Osteocyte (in vitro differentiated cells): ENCODE results near the gene MBD3. TPM values are rescaled to one million over a fixed set of nuclear protein-coding genes. Genes with fewer than 3 reads are reported as not detected.

Source experiments
- DNase-seq: peaks from one replicate; pipeline ENCODE4 v3.0.0; 2021; ENCODE audit warnings: mixed read lengths; ENCODE audit not compliant: unreplicated experiment; ENCODE audit errors: extremely low spot score
- H3K27ac Mint-ChIP-seq: one replicate; pipeline ENCODE4 v1.8.0; 2021; ENCODE audit warnings: mild to moderate bottlenecking, mixed read lengths; ENCODE audit not compliant: unreplicated experiment
- H3K27me3 Mint-ChIP-seq: one replicate; pipeline ENCODE4 v1.8.0; 2021; ENCODE audit warnings: mixed read lengths; ENCODE audit not compliant: unreplicated experiment
- H3K36me3 Mint-ChIP-seq: one replicate; pipeline ENCODE4 v1.8.0; 2021; ENCODE audit warnings: mixed read lengths; ENCODE audit not compliant: unreplicated experiment
- H3K4me1 Mint-ChIP-seq: one replicate; pipeline ENCODE4 v1.8.0; 2021; ENCODE audit warnings: mixed read lengths; ENCODE audit not compliant: unreplicated experiment
- H3K4me3 Mint-ChIP-seq: one replicate; pipeline ENCODE4 v1.8.0; 2021; ENCODE audit warnings: mild to moderate bottlenecking, moderate library complexity, mixed read lengths; ENCODE audit not compliant: unreplicated experiment
- H3K9me3 Mint-ChIP-seq: one replicate; pipeline ENCODE4 v1.8.0; 2021; ENCODE audit warnings: mixed read lengths; ENCODE audit not compliant: unreplicated experiment
- total RNA-seq: library from RNA; stranded (reverse); gene quantifications from 2 replicates; pipeline ENCODE4 v1.2.1, GENCODE V29; 2021
- TF ChIP-seq, protein P1 (sequence below): fragments of 200-600 bp; sonication (generic); IDR thresholded peaks from 2 replicates; pipeline ENCODE4 v1.5.0; 2021; ENCODE audit warnings: antibody characterized with exemption, mild to moderate bottlenecking, moderate library complexity

The MBD3 gene
- total RNA-seq, 1 donor from 2014 or later = 101 TPM

DNA sequence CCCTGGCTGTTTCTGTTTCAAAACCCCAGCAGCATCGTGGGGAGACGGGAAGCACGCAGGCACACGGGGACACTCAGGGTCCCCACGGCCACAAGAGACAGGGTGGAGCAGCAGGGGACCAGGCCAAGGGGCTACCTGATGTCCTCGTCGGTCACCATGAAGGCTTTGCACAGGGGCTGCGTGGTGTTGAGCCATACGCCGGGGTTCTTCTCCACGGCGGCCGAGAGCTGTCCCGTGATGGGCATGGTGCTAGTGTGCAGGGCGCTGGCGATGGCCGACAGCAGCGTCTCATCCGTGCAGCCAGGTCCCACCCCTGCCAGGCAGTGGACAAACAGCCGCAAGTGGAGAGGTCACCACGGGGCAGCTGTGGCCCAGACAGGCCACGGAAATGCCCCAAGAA is 11.7 kb downstream of the MBD3 start:
- Mint-ChIP-seq H3K4me1 (no peaks in the 10 kb centered on the region), H3K9me3 (no peaks in the 10 kb centered on the region), H3K36me3 (peaks cover 18% of the 10 kb centered on the region), H3K27ac (no peak overlapping the region), H3K4me3 (no peak overlapping the region), H3K27me3 (no peaks in the 10 kb centered on the region)
- no peak for DNase-seq
- TF ChIP-seq, protein P1, sequence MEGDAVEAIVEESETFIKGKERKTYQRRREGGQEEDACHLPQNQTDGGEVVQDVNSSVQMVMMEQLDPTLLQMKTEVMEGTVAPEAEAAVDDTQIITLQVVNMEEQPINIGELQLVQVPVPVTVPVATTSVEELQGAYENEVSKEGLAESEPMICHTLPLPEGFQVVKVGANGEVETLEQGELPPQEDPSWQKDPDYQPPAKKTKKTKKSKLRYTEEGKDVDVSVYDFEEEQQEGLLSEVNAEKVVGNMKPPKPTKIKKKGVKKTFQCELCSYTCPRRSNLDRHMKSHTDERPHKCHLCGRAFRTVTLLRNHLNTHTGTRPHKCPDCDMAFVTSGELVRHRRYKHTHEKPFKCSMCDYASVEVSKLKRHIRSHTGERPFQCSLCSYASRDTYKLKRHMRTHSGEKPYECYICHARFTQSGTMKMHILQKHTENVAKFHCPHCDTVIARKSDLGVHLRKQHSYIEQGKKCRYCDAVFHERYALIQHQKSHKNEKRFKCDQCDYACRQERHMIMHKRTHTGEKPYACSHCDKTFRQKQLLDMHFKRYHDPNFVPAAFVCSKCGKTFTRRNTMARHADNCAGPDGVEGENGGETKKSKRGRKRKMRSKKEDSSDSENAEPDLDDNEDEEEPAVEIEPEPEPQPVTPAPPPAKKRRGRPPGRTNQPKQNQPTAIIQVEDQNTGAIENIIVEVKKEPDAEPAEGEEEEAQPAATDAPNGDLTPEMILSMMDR = no peak

DNA sequence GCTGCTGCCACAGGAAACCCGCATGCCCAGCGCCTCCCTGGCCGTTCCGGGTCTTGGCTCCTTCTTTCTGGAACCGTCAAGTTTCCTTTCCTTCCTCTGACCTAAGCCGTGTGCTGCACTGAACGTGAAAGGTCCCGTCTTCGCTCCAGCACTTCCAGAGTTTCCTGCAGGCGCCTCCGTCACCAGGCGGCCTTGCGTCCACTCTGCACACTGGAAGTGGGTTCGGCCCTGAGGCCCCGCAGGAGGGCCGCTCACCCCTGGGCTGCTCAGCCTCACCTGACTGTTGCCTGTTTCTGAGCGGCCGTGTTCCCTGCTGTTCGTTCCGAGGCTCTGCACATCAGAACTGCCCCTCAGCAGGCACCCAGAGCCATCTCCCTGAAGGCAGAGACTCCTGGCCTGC is 12.3 kb downstream of the MBD3 start:
- TF ChIP-seq, protein P1 = no peak
- no peak overlapping the region for H3K4me3 Mint-ChIP-seq
- no peaks in the 10 kb centered on the region for H3K4me1 Mint-ChIP-seq
- no peak overlapping the region for H3K27ac Mint-ChIP-seq
- H3K27me3 Mint-ChIP-seq = no peaks in the 10 kb centered on the region
- H3K36me3 Mint-ChIP-seq = peaks cover 18% of the 10 kb centered on the region
- no peaks in the 10 kb centered on the region for H3K9me3 Mint-ChIP-seq
- DNase-seq = no peak

DNA sequence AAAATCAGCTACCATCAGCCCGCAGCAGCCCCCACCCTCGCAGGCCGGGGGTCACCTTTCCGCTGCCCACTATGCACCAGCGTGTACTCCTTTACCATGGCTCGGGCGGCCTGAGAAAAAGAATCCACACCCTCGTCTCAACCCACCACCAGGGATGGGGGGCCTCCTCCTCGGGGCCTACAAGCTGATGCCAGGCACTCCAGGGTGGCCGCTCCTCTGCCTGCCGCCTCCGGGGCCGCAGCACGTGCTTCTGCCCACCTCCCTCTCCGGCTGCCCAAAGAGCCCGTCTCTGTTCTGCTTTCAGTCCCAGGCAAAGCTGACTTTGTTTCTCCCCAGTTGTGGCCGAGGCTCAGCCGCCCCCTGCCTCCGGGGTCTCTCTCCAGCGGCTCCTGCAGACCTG is 13.4 kb downstream of the MBD3 start:
- no peak overlapping the region for H3K4me3 Mint-ChIP-seq
- no peak for DNase-seq
- H3K9me3 Mint-ChIP-seq = no peaks in the 10 kb centered on the region
- H3K27me3 Mint-ChIP-seq = no peaks in the 10 kb centered on the region
- TF ChIP-seq, protein P1 = no peak
- H3K4me1 Mint-ChIP-seq = no peaks in the 10 kb centered on the region
- H3K36me3 Mint-ChIP-seq = peaks cover 15% of the 10 kb centered on the region
- H3K27ac Mint-ChIP-seq = no peak overlapping the region

DNA sequence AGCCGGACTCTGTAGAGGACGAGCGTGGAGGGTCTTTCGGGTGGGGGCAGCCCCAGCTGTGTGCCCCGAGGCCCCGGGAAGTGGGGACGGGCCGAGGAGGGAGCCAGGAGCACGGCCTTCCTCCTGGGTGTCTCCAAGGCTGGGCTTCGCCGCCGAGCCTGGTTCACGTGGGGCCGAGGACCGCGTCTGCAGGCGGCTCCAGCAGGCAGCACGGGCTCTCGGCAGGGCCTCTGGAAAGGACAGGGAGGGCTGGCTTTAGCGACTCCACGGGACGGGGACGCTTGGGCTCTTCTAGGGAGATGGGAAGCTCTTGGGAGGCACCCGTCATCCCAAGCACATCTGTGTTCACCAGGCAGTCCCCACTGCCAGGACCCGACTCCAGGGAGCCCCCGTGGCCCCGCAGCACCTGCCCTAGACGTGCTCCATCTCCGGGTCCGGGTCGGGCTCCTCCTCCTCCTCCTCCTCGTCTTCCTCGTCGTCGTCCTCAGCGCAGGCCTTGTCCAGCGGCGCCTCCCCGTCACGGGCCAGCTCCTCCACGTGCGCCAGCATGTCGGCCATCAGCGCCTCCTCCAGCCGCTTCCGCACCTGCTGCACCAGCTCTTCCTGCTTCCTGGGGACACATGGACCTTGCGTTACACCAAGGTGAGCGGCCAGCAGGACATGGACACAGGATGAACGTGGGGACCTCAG is 14.6 kb downstream of the MBD3 start:
- DNase-seq = no peak
- H3K9me3 Mint-ChIP-seq = no peaks in the 10 kb centered on the region
- H3K36me3 Mint-ChIP-seq = peaks cover 12% of the 10 kb centered on the region
- no peak overlapping the region for H3K4me3 Mint-ChIP-seq
- H3K27ac Mint-ChIP-seq = no peak overlapping the region
- TF ChIP-seq, protein P1 = no peak
- no peaks in the 10 kb centered on the region for H3K27me3 Mint-ChIP-seq
- H3K4me1 Mint-ChIP-seq = peaks cover 3% of the 10 kb centered on the region

DNA sequence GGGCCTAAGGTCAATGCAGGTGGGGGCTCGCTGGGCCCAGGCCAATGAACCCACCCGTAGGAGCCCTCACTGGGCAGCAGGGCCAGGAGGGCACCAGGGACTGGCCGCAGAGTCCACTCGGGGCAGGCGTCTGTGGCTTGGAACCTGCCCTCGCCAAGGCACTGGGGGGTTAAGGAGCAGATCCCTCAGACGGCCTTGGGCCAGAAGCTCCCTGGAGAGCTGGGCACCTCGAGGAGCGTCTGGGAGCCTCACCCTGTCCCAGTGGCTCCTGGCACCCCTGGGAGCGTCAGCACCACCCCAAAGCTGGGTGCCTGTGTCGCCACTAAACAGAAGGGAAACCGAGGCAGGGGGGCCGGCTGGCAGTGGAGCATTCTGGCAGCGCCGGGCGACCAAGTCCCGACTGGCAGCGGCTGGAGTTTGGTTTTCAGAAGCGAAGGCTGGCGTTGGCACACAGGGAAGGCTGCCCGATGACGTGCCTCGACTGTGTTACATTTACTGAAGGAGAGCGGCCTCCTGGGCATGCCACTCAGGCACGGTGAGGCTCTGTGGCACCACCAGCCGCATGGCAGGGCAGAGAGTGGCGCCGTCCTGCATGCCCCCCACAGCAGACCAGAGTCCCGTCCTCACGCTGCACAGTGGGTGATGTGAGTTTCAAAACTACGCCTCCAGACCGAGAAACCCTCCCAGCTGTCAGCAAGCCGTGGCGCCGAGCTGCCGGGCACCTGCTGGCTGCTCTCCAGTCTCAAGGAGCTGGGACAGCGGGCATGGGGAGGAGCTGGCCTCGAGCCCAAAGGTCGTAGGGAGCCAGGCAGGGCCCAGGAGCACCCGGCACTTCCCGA is 15.4 kb downstream of the MBD3 start:
- H3K36me3 Mint-ChIP-seq = peaks cover 12% of the 10 kb centered on the region
- H3K27ac Mint-ChIP-seq = no peak overlapping the region
- H3K4me3 Mint-ChIP-seq = no peak overlapping the region
- peaks cover 3% of the 10 kb centered on the region for H3K4me1 Mint-ChIP-seq
- TF ChIP-seq, protein P1 = no peak
- no peaks in the 10 kb centered on the region for H3K9me3 Mint-ChIP-seq
- DNase-seq = no peak
- H3K27me3 Mint-ChIP-seq = no peaks in the 10 kb centered on the region
